RWPE2 (cell line): ENCODE measurements around the gene TMEM145.

Source experiments
- ATAC-seq: fragments of 200-7000 bp; cut with Tn5 transposase; 3 replicates; pipeline ENCODE4 v1.9.1; 2021; ENCODE audit warnings: low read depth
- DNase-seq: peaks from one replicate; pipeline ENCODE4 v3.0.0-alpha.2; 2020; ENCODE audit warnings: low spot score
- H3K27ac ChIP-seq: fragments of 450-650 bp; 2 replicates; pipeline ENCODE4 v1.5.1; 2017; ENCODE audit warnings: mild to moderate bottlenecking; ENCODE audit not compliant: poor library complexity, severe bottlenecking
- H3K27me3 ChIP-seq: fragments of 250-450 bp; sonication (Bioruptor Pico); 2 replicates; pipeline ENCODE4 v1.5.1; 2021; ENCODE audit warnings: mild to moderate bottlenecking, moderate library complexity; ENCODE audit not compliant: insufficient read depth, poor library complexity, severe bottlenecking
- H3K36me3 ChIP-seq: fragments of 250-450 bp; sonication (Bioruptor Pico); 2 replicates; pipeline ENCODE4 v1.5.1; 2020; ENCODE audit warnings: low read depth, mild to moderate bottlenecking, moderate library complexity
- H3K4me1 ChIP-seq: fragments of 250-450 bp; sonication (Bioruptor Pico); 2 replicates; pipeline ENCODE4 v1.5.1; 2021; ENCODE audit warnings: mild to moderate bottlenecking, moderate library complexity; ENCODE audit not compliant: insufficient read depth, poor library complexity, severe bottlenecking
- H3K4me3 ChIP-seq: fragments of 250-450 bp; sonication (Bioruptor Pico); 2 replicates; pipeline ENCODE4 v1.5.1; 2021; ENCODE audit warnings: mild to moderate bottlenecking, moderate library complexity; ENCODE audit not compliant: severe bottlenecking
- H3K9me3 ChIP-seq: fragments of 250-450 bp; sonication (Bioruptor Pico); 2 replicates; pipeline ENCODE4 v1.5.1; 2021; ENCODE audit warnings: mild to moderate bottlenecking, moderate library complexity; ENCODE audit not compliant: severe bottlenecking
- TF ChIP-seq, protein P1 (sequence below): fragments of 450-650 bp; IDR thresholded peaks from one replicate; pipeline ENCODE4 v1.5.1; 2017; ENCODE audit warnings: mild to moderate bottlenecking, moderate library complexity; ENCODE audit not compliant: poor library complexity, severe bottlenecking

Gene TMEM145

DNA sequence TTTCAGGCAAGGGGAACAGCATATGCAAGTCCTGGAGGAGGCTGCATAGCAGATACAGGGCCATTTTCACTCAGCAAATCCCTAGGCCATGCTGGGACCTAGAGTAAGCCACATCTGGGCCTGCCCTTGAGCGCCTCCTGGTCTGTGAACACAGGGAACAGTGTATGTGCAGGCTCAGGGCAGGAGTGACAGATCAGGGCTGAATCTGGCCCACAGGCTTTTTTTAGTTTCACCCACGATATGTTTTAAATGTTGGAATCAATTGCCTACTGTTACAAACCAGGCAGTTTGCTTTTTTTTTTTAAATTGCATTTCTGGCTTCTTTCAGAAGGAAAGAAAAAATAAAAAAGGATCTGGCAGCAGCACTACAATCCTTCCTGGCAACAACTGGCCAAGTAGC lies 1.5 kb upstream of the TMEM145 start:
- DNase-seq (no peak), ATAC-seq (no peak)
- Histone ChIP-seq H3K36me3 (no peaks in the 10 kb centered on the region), H3K4me1 (no peaks in the 10 kb centered on the region), H3K27me3 (no peaks in the 10 kb centered on the region), H3K4me3 (no peak overlapping the region), H3K27ac (no peak overlapping the region), H3K9me3 (no peaks in the 10 kb centered on the region)
- TF ChIP-seq, protein P1, sequence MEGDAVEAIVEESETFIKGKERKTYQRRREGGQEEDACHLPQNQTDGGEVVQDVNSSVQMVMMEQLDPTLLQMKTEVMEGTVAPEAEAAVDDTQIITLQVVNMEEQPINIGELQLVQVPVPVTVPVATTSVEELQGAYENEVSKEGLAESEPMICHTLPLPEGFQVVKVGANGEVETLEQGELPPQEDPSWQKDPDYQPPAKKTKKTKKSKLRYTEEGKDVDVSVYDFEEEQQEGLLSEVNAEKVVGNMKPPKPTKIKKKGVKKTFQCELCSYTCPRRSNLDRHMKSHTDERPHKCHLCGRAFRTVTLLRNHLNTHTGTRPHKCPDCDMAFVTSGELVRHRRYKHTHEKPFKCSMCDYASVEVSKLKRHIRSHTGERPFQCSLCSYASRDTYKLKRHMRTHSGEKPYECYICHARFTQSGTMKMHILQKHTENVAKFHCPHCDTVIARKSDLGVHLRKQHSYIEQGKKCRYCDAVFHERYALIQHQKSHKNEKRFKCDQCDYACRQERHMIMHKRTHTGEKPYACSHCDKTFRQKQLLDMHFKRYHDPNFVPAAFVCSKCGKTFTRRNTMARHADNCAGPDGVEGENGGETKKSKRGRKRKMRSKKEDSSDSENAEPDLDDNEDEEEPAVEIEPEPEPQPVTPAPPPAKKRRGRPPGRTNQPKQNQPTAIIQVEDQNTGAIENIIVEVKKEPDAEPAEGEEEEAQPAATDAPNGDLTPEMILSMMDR: no peak

DNA sequence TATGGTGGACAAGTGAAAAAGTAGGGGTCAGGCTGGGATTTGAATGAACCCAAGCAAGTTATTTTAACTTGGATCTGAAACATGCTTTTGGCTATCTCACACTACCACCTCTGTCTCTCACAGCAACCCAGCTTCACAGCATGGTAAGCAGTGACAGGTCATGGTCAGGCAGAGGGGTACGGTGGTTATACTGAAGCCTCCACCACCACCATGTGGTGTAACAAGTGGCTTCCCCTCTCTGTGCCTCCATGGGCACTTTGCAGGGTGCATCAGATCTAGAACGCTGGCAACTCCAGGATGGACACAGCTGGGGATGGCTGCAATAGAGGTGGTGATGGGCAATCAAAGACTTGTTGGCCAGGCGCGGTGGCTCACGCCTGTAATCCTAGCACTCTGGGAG lies 739 bp upstream of the TMEM145 start:
- no peaks in the 10 kb centered on the region for H3K9me3 ChIP-seq
- H3K4me3 ChIP-seq: no peak overlapping the region
- H3K27me3 ChIP-seq: no peaks in the 10 kb centered on the region
- TF ChIP-seq, protein P1: no peak
- DNase-seq: no peak
- no peak overlapping the region for H3K27ac ChIP-seq
- H3K4me1 ChIP-seq: no peaks in the 10 kb centered on the region
- no peak for ATAC-seq
- no peaks in the 10 kb centered on the region for H3K36me3 ChIP-seq

DNA sequence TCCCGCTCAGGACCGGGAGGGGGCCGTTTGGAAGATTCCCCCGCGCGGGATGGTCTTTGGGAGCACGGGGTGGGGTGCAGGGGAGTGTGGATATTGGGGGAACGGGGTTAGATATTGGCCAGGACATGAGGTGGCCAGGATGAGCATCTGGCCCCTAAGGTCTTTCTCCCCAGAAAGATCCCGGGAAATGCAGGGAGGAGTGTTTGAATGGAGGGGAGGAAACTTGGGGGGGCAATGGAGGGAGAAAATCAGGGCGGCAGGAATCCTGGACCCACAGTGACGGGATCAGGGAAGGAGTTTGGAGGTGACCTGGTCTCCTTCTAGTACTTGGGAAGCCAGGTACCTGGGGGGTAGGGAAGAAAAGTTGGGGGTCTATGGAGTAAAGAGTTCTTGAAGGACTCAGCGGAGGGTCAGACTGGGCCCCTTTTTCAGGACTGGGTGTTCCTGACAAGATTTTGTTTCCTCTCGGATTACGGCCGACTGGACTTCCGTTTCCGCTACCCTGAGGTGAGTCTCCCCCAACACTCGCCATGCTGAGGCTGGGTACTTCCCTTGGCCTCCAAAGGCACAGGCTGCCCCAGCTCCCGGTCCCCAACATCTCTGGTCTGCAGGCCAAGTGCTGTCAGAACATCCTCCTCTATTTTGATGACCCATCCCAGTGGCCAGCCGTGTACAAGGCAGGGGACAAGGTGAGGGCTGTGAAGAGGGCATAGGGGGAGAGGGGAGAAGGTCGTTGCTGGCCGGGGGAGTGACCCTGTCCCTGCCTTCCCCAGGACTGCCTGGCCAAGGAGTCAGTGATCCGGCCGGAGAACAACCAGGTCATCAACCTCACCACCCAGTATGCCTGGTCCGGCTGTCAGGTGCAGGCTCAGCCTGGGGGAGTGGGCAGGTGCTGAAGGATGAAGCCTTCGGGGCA lies 989 bp downstream of the TMEM145 start:
- H3K36me3 ChIP-seq: no peaks in the 10 kb centered on the region
- H3K27me3 ChIP-seq: no peaks in the 10 kb centered on the region
- no peak overlapping the region for H3K4me3 ChIP-seq
- no peak overlapping the region for H3K27ac ChIP-seq
- TF ChIP-seq, protein P1: no peak
- H3K9me3 ChIP-seq: no peaks in the 10 kb centered on the region
- no peaks in the 10 kb centered on the region for H3K4me1 ChIP-seq
- ATAC-seq (no peak), DNase-seq (no peak)

DNA sequence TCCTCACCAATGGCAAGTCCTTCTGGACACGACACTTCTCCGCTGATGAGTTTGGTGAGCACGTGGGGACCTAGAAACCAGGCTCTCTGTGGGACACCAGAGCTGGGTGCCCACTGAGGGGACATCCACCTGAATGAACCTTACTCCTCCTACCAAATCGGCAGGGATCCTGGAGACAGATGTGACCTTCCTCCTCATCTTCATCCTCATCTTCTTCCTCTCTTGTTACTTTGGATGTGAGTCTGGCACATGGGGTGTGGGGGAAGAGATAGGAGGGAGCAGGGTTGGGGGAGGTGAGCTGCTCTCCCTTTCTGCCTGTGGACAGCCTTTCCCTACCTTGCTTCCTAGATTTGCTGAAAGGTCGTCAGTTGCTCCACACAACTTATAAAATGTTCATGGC lies 1.9 kb downstream of the TMEM145 start:
- no peak overlapping the region for H3K4me3 ChIP-seq
- TF ChIP-seq, protein P1: no peak
- no peaks in the 10 kb centered on the region for H3K36me3 ChIP-seq

More for the DNA sequence above, 1.9 kb downstream of the TMEM145 start:
- Histone ChIP-seq H3K27ac (no peak overlapping the region), H3K9me3 (no peaks in the 10 kb centered on the region), H3K27me3 (no peaks in the 10 kb centered on the region), H3K4me1 (no peaks in the 10 kb centered on the region)
- ATAC-seq (no peak), DNase-seq (no peak)
